PC-3 (cell line): ENCODE data around the gene TPRN. TPM values are rescaled to one million over a fixed set of nuclear protein-coding genes. Genes with fewer than 3 reads are reported as not detected.

Experiments used
- ATAC-seq: fragments of 200-7000 bp; cut with Tn5 transposase; 2 replicates; pipeline ENCODE4 v1.9.1; 2020; ENCODE audit warnings: mild to moderate bottlenecking, moderate library complexity
- BruUV-seq: library from RNA; stranded (reverse); fragments of 400-500 nt; replicated peaks from 2 replicates; lab custom pipeline; 2021; lab: Mats Ljungman, UMichigan
- CTCF ChIA-PET: fragments of 300-600 bp; sonication (Branson Sonifier 250); formaldehyde crosslinking; loops from one replicate; lab custom pipeline; 2022; ENCODE audit warnings: antibody characterized with exemption; lab: Charles Lee
- POLR2A ChIA-PET: fragments of 300-600 bp; sonication (Branson Sonifier 250); formaldehyde crosslinking; loops from one replicate; lab custom pipeline; 2022; ENCODE audit warnings: antibody characterized with exemption; ENCODE audit not compliant: unreplicated experiment; lab: Charles Lee
- DNase-seq: peaks from one replicate; pipeline ENCODE4 v3.0.0-alpha.2; 2015
- H2AFZ ChIP-seq: fragments of 300-600 bp; sonication (generic); 2 replicates; pipeline ENCODE4 v1.6.0; 2016; ENCODE audit warnings: antibody characterized with exemption, low read length
- H3F3A ChIP-seq: fragments of 300-600 bp; sonication (generic); one replicate; pipeline ENCODE4 v1.6.0; 2017; ENCODE audit warnings: antibody characterized with exemption, low read length, control low read depth, mild to moderate bottlenecking; ENCODE audit not compliant: unreplicated experiment
- H3K27ac ChIP-seq: fragments of 300-600 bp; sonication (generic); 2 replicates; pipeline ENCODE4 v1.5.1; 2016; ENCODE audit warnings: mild to moderate bottlenecking, low read length
- H3K27me3 ChIP-seq: fragments of 300-600 bp; sonication (generic); 2 replicates; pipeline ENCODE4 v1.6.1; 2016; ENCODE audit warnings: low read length, mixed read lengths
- H3K36me3 ChIP-seq: fragments of 300-600 bp; sonication (generic); 2 replicates; pipeline ENCODE4 v1.6.1; 2016; ENCODE audit warnings: low read depth, mixed run types, low read length, mixed read lengths
- H3K4me1 ChIP-seq: fragments of 300-600 bp; sonication (generic); 2 replicates; pipeline ENCODE4 v1.5.1; 2016; ENCODE audit warnings: low read length; ENCODE audit not compliant: insufficient read depth
- H3K4me2 ChIP-seq: fragments of 300-600 bp; sonication (generic); 2 replicates; pipeline ENCODE4 v1.6.0; 2016; ENCODE audit warnings: low read length
- H3K4me3 ChIP-seq: fragments of 300-600 bp; sonication (generic); 2 replicates; pipeline ENCODE4 v1.5.1; 2016; ENCODE audit warnings: mild to moderate bottlenecking, low read length, mixed read lengths
- H3K79me2 ChIP-seq: fragments of 300-600 bp; sonication (generic); 2 replicates; pipeline ENCODE4 v1.6.1; 2017; ENCODE audit warnings: low read length, mixed read lengths
- H3K9ac ChIP-seq: fragments of 300-600 bp; sonication (generic); 2 replicates; pipeline ENCODE4 v1.6.0; 2016; ENCODE audit warnings: mild to moderate bottlenecking, low read length
- H3K9me2 ChIP-seq: fragments of 300-600 bp; sonication (generic); replicated peaks from 2 replicates; pipeline ENCODE4 v1.6.1; 2016; ENCODE audit warnings: mixed run types, low read length, mixed read lengths
- H3K9me3 ChIP-seq: fragments of 300-600 bp; sonication (generic); 2 replicates; pipeline ENCODE4 v1.6.1; 2016; ENCODE audit warnings: low read length, mixed read lengths
- H4K20me1 ChIP-seq: fragments of 300-600 bp; sonication (generic); 2 replicates; pipeline ENCODE4 v1.6.1; 2016; ENCODE audit warnings: low read length, mixed read lengths
- CTCF ChIP-seq: fragments of 300-600 bp; sonication (generic); conservative IDR thresholded peaks from 2 replicates; pipeline ENCODE4 v1.5.1; 2017; ENCODE audit warnings: antibody characterized with exemption, low read depth, mild to moderate bottlenecking, low read length
- EZH2 ChIP-seq: fragments of 300-600 bp; sonication (generic); IDR thresholded peaks from one replicate; pipeline ENCODE4 v1.6.1; 2017; ENCODE audit warnings: antibody characterized with exemption, mild to moderate bottlenecking, low read length; ENCODE audit not compliant: unreplicated experiment
- EZH2phosphoT487 ChIP-seq: fragments of 300-600 bp; sonication (generic); IDR thresholded peaks from 2 replicates; pipeline ENCODE4 v1.6.1; 2018; ENCODE audit warnings: mild to moderate bottlenecking, antibody characterized with exemption, low read length, borderline replicate concordance
- intact Hi-C: fragments of 100-400 bp; cut with micrococcal nuclease; formaldehyde crosslinking; loops from 2 replicates; pipeline ENCODE4 v1.9.0; 2023
- total RNA-seq: library from RNA; depleted of rRNA; stranded (reverse); fragments of >200 nt; gene quantifications from 2 replicates; pipeline ENCODE4 v1.2.3, GENCODE V29; 2014

The TPRN gene
- total RNA-seq, 1 experiment from 2014 or later: 11.3 TPM

GRCh38 chr9:137234758-137235423 is 34.4 kb upstream of the TPRN start:
- Histone ChIP-seq H3K9me3 (no peaks in the 10 kb centered on the region), H3K4me3 (no peak overlapping the region), H3K9ac (no peak overlapping the region), H3K4me1 (peaks cover 22% of the 10 kb centered on the region), H3F3A (no peaks in the 10 kb centered on the region), H3K27me3 (no peaks in the 10 kb centered on the region), H2AFZ (no peak overlapping the region), H4K20me1 (no peaks in the 10 kb centered on the region), H3K79me2 (peaks cover 22% of the 10 kb centered on the region), H3K27ac (no peak overlapping the region), H3K4me2 (no peak overlapping the region), H3K9me2 (no peaks in the 10 kb centered on the region), H3K36me3 (no peaks in the 10 kb centered on the region)
- CTCF ChIA-PET: interaction anchor here (1.2 kb wide), 1 partner anchor 11 kb away, joined by 3 read pairs; no protein-coding TSS in a partner anchor
- intact Hi-C loops: no loop called here
- POLR2A ChIA-PET: no interaction called here
- ATAC-seq: no peak
- DNase-seq: no peak
- no peak for TF ChIP-seq EZH2phosphoT487
- TF ChIP-seq CTCF: no peak
- no peak for TF ChIP-seq EZH2
- no TSS peak for BruUV-seq

- intact Hi-C loops: no loop called here
- TF ChIP-seq CTCF (no peak), EZH2phosphoT487 (no peak), EZH2 (no peak)
- Histone ChIP-seq H3K4me1 (peaks cover 22% of the 10 kb centered on the region), H3K9me2 (no peaks in the 10 kb centered on the region), H3F3A (no peaks in the 10 kb centered on the region), H4K20me1 (no peaks in the 10 kb centered on the region), H3K27me3 (no peaks in the 10 kb centered on the region), H2AFZ (no peak overlapping the region), H3K36me3 (no peaks in the 10 kb centered on the region), H3K27ac (no peak overlapping the region), H3K4me2 (no peak overlapping the region), H3K9ac (no peak overlapping the region), H3K4me3 (no peak overlapping the region), H3K9me3 (no peaks in the 10 kb centered on the region), H3K79me2 (peaks cover 15% of the 10 kb centered on the region)
- BruUV-seq: no TSS peak
- POLR2A ChIA-PET: no interaction called here
- DNase-seq: no peak
- ATAC-seq: no peak
- CTCF ChIA-PET: interaction anchor here (1.2 kb wide), 1 partner anchor 10 kb away, joined by 3 read pairs; no protein-coding TSS in a partner anchor
These were observed 33.6 kb upstream of the TPRN start for GRCh38 chr9:137234055-137234697.
